GM21526 (cell line): ENCODE results near the gene PRRT4.
A peak's percentile ranks its signal among the peaks of the same experiment; 100 is the strongest.

Source experiments
- ATAC-seq: cut with Tn5 transposase; IDR thresholded peaks from one replicate; pipeline ENCODE4 v1.9.1; 2021; ENCODE audit warnings: moderate library complexity; ENCODE audit not compliant: unreplicated experiment, low FRiP score

PRRT4 gene

GRCh38 chr7:128350708-128351295 is 10.7 kb downstream of the PRRT4 start:
- ATAC-seq = no peak

- ATAC-seq = no peak
Observed at GRCh38 chr7:128349466-128349825, 12.0 kb downstream of the PRRT4 start.

- ATAC-seq = no peak
Observed at GRCh38 chr7:128347647-128348097, 13.8 kb downstream of the PRRT4 start.

GRCh38 chr7:128344431-128344774 is 17.1 kb downstream of the PRRT4 start:
- no peak for ATAC-seq

- ATAC-seq = peak; percentile 87
Observed at GRCh38 chr7:128343554-128344430, 17.7 kb downstream of the PRRT4 start, which contains the start of gene RBM28. RBM28 (minus strand) TSS chr7:128343908; CDS start chr7:128343793, 115 bp downstream.

- ATAC-seq = no peak
Observed at GRCh38 chr7:128341733-128342132, 19.8 kb downstream of the PRRT4 start.

GRCh38 chr7:128335730-128336129 is 25.8 kb downstream of the PRRT4 start:
- no peak for ATAC-seq

- ATAC-seq = no peak
Observed at GRCh38 chr7:128324368-128324680, 37.2 kb downstream of the PRRT4 start.

- ATAC-seq = no peak
Observed at GRCh38 chr7:128323459-128324367, 37.8 kb downstream of the PRRT4 start.

GRCh38 chr7:128323040-128323439 is 38.5 kb downstream of the PRRT4 start:
- no peak for ATAC-seq

GRCh38 chr7:128322040-128322643 is 39.3 kb downstream of the PRRT4 start:
- ATAC-seq = no peak

GRCh38 chr7:128321044-128321422 is 40.5 kb downstream of the PRRT4 start:
- ATAC-seq = no peak

GRCh38 chr7:128318691-128319090 is 42.8 kb downstream of the PRRT4 start:
- ATAC-seq = no peak

- ATAC-seq = no peak
Observed at GRCh38 chr7:128311013-128311412, 50.5 kb downstream of the PRRT4 start.

- no peak for ATAC-seq
Observed at GRCh38 chr7:128310499-128310898, 51.0 kb downstream of the PRRT4 start.

GRCh38 chr7:128309976-128310375 is 51.5 kb downstream of the PRRT4 start:
- no peak for ATAC-seq

GRCh38 chr7:128309124-128309523 is 52.4 kb downstream of the PRRT4 start:
- ATAC-seq = no peak

GRCh38 chr7:128307061-128307460 is 54.4 kb downstream of the PRRT4 start:
- ATAC-seq = no peak

- no peak for ATAC-seq
Observed at GRCh38 chr7:128304212-128304611, 57.3 kb downstream of the PRRT4 start.

GRCh38 chr7:128303643-128304042 is 57.8 kb downstream of the PRRT4 start:
- ATAC-seq = no peak

- no peak for ATAC-seq
Observed at GRCh38 chr7:128303133-128303532, 58.4 kb downstream of the PRRT4 start.
